ENCODE measurements around the gene SPEF1.
"Not testable (repeated sequence)": the region's sequence is repeated elsewhere in the genome, so short reads cannot be mapped to it uniquely, and the experiment has no call there.

DNA sequence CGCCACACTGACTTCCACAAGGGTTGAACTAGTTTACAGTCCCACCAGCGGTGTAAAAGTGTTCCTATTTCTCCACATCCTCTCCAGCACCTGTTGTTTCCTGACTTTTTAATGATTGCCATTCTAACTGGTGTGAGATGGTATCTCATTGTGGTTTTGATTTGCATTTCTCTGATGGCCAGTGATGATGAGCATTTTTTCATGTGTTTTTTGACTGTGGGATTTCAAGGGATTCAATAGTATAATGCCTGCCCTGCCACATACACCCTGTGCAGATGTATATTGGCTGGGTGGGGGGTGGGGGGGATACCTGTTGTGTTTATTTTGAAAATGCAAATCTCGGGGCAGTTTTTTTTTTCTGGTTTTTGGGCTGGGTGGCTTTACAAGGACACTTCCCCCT lies 12.9 kb upstream of the SPEF1 start:
- TF ChIP-seq POLR2A (IDR thresholded peaks at IDR 0.05; ENCODE audit: low read length); GATA1 (IDR thresholded peaks at IDR 0.05; ENCODE audit: low read depth, low read length): not testable (repeated sequence)
